Fibroblast of mammary gland (primary cell): ENCODE measurements around the gene GCNT1.

Experiments used
- DNase-seq: peaks from one replicate; pipeline ENCODE4 v3.0.0-alpha.2; 2010; ENCODE audit warnings: low read depth
- H3K4me3 ChIP-seq: 2 replicates; pipeline ENCODE4 v1.5.1; 2011; ENCODE audit warnings: low read depth, mild to moderate bottlenecking, low read length, moderate library complexity; ENCODE audit not compliant: control insufficient read depth
- CTCF ChIP-seq: conservative IDR thresholded peaks from 2 replicates; pipeline ENCODE4 v1.5.1; 2011; ENCODE audit warnings: low read depth, low read length, inconsistent platforms; ENCODE audit not compliant: control insufficient read depth, insufficient read depth

Gene GCNT1

DNA sequence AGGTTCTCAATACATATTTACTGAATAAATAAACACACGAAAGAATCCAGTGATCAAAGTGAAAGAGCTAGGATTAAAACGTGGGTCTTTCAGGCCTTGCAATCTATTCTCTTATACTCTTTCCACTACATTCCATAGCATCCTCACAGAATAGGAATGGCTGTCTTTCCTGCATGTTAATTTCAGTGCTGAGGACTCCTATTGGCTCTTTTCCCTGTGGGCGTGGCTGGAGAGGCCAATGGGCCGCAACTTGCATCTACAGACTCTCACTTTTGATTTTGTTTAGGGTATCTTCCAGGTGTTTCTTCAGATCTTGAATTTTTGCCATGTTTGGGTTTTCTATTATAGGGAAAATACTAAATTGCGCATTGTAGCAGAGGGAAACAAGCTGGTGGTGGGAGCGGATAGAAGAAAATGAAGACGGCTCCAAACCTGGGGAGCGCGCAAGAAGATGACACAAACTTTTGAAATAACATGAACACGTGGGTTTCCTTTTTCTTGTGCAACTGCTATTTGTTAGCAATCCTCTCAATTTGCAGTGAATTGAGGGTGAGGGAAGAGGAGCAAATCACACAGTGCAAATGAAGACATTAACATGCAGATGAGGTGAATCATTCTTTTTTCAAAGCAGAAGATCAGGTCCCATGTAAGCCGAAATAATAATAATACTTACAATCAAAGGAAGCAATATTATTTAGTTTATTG lies 93.9 kb downstream of the GCNT1 start:
- no peak overlapping the region for H3K4me3 ChIP-seq
- DNase-seq, result no peak
- TF ChIP-seq CTCF, result no peak

DNA sequence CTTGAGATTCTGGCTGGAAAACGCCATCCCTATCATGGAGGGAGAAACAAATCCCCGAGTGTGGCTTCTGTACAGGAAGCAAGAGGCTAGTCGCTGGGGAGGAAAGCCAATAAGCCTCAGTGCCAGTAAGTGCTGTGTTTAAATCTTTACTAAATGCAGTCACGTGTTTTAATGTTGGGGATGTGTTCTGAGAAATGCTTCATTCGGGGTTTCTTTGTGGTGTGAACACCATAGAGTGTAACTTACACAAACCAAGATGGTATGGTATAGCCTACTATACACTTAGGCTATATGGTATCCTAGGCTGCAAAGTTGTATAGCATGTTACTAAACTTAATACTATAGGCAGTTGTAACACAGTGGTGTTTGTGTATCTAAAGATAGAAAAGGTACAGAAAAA lies 94.7 kb downstream of the GCNT1 start:
- no peak for DNase-seq
- no peak for TF ChIP-seq CTCF
- H3K4me3 ChIP-seq, result no peak overlapping the region
